ENCODE data around the gene UGT3A2.
A peak's percentile ranks its signal among the peaks of the same experiment; 100 is the strongest.

Gene UGT3A2

DNA sequence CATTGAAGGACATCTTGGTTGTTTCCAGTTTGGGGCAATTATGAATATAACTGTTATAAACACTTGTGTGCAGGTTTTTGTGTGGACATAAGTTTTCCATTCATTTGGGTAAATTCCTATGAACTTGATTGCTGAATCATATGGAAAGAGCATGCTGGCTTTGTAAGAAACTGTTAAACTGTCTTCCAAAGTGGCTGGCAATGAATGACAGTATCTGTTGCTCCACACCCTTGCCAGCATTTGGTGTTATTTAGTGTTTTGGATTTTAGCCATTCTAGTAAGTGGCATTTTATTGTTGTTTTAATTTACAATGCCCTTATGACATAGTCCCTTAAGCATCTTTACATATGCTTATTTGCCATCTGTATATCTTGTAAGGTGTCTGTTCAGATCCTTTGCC, 29.8 kb upstream of the UGT3A2 start:
- TF ChIP-seq TEAD4 (IDR thresholded peaks at IDR 0.05) = no peak

DNA sequence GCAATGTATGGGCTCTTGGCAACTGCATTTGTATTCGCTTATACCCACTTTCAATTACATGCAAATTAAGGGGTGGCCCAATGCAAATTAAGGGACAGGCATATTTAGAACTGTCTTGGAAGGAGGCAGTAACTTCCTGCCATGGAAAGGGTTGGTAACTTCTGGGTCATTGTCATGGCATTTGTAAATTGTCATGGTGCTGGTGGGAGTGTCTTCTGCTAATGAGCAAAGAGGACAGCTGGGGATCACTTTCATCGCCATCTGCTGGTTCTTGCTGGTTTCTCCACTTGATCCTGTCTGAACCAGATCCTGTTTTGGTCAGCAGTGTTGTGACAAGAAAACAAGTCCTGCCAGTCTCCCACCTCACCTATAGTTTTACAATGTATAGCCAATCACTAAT, 23.3 kb upstream of the UGT3A2 start:
- no peak for TF ChIP-seq TAF1 (IDR thresholded peaks at IDR 0.05; ENCODE audit: low read depth)
- peak; percentile 36; the same call in 1 of the 2 replicates for TF ChIP-seq RAD21 (IDR thresholded peaks at IDR 0.05; ENCODE audit: low read depth)
- no peak for TF ChIP-seq CEBPB (IDR thresholded peaks at IDR 0.05)
- TF ChIP-seq, protein P1, sequence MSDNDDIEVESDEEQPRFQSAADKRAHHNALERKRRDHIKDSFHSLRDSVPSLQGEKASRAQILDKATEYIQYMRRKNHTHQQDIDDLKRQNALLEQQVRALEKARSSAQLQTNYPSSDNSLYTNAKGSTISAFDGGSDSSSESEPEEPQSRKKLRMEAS (IDR thresholded peaks at IDR 0.05) = no peak

DNA sequence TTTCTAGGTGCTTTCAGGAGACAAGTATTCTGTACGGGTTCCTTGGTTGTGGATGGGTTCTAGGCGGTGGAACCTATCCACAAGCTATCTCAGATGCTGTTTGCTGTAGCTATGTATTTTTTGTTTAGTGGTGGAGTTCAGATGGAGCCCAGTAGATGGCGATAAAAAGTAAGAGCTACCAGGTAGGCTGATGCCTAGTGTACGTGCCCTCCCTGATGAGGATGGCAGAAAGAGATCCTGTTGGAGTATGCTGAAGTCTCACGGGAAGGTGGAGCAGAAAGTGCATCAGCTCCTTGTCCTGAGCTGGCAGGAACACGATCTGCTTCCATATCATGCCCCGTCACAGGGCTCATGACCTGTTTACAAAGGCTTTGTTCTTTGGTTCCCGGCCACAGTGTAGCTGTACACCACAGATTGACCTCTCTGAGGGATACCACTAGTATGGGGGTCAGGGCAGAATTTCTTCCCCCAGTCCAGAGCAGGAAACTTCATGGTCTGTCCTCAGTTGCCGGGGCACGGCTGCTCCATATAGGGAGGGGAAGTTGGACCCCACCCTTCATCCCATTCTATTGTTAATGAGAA, 12.6 kb upstream of the UGT3A2 start:
- TF ChIP-seq YY1 (IDR thresholded peaks at IDR 0.05; ENCODE audit: low read depth) = no peak
- no peak for TF ChIP-seq FOXM1 (IDR thresholded peaks at IDR 0.05; ENCODE audit: borderline replicate concordance, low read depth)
- no peak for TF ChIP-seq EGR1 (IDR thresholded peaks at IDR 0.05)
- TF ChIP-seq TCF12 (IDR thresholded peaks at IDR 0.05; ENCODE audit: low read depth) = no peak
- no peak for TF ChIP-seq TAF1 (IDR thresholded peaks at IDR 0.05; ENCODE audit: low read depth)
- no peak for TF ChIP-seq CREB1 (IDR thresholded peaks at IDR 0.05; ENCODE audit: low read depth)
- peak; percentile 69 for TF ChIP-seq RAD21 (IDR thresholded peaks at IDR 0.05; ENCODE audit: low read depth)

DNA sequence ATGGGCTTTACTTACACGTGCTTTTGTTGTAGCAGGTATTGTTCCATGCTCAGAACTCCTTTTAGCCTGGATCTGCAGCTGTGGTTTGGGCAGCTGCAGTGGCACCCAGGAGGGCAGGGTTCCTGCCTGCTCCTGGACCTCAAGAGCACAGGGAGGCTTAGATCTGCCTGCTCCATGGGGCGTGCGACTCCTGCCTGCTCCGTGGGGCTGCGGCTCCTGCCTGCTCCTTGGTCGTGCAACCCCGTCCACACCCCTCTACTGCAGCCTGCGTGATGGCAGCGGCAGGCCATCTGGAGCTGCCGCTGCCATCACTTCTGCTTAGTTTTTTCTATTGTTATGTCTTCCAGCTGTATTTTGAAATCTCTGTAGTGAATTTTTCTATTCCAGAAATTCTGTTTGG, 11.7 kb upstream of the UGT3A2 start:
- TF ChIP-seq RAD21 (IDR thresholded peaks at IDR 0.05; ENCODE audit: low read depth) = no peak
- no peak for TF ChIP-seq EP300 (IDR thresholded peaks at IDR 0.05; ENCODE audit: borderline replicate concordance)
- TF ChIP-seq FOXM1 (IDR thresholded peaks at IDR 0.05; ENCODE audit: borderline replicate concordance, low read depth) = no peak
- no peak for TF ChIP-seq CEBPB (IDR thresholded peaks at IDR 0.05)

DNA sequence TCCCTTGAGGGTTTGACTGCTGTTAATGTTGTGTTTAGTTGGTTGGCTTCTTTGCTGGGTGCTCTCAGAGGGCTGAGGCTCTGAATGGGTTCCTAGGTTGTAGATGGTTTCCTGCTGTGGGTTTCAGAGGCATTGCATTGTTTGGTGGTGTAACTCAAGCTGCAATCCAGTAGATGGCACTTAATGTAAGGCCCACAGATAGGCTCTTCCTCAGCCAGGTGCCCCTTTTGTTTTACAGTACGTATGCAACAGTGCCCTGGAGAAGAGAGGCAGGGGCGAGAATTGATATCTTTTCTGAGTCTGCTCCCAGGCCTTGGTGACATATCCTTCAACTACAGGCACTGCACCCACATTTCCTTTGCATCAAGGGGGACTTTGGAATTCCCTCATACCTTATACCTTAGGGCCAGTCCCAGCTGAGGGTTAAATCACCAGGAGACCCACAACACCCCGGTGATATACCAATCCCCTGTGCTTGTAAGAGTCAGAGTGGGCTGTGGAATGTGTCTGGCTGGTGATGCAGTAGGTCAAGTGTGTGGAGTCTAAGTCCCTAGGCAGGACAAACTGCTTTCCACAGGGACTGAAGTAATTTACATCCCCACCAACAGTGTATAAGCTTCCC, 7.0 kb upstream of the UGT3A2 start:
- no peak for TF ChIP-seq EGR1 (IDR thresholded peaks at IDR 0.05)
- TF ChIP-seq RAD21 (IDR thresholded peaks at IDR 0.05; ENCODE audit: low read depth) = peak; percentile 47

DNA sequence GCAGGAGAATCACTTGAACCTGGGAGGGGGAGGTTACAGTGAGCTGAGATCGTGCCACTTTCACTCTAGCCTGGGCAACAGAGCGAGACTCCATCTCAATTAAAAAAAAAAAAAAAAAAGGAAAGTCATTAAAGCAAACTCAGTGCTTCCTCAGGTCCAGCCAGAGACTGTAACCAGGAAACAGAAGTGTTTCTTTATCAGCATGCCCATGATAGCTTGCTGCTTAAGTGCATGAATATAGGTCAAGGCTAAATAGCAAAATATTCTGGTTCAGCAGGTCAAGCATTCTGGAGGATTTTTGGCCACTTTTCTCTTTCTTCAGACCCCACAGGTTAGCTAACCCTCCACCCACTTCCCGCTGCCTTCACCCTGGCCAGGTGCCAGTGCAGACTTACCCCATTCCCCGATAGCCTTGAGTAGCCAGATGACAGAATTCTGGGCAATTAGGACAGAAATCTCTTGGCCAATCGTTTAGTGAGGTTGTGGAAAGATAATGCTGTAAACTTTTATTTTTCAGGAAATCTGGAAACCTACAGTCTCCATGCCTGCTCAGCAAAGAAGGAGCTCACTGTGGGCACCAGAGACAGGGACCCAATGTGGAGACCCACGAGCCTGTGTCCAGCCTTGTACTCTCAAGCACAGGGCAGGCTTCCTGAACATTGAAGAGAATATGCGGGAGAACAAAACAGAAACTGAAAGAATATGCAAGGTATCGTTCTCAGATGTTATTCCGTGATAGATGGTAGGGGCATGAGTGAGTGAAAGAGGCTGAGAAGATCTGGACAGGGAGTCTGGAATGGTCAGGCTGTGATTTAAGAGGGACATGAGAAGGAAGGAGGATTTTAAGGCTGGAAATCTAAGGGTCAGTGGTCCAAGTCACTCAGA, 4.2 kb upstream of the UGT3A2 start:
- TF ChIP-seq ZBTB7A (IDR thresholded peaks at IDR 0.05; ENCODE audit: low read depth) (no peak), FOXM1 (IDR thresholded peaks at IDR 0.05; ENCODE audit: borderline replicate concordance, low read depth) (no peak), CEBPB (IDR thresholded peaks at IDR 0.05) (no peak), YY1 (IDR thresholded peaks at IDR 0.05; ENCODE audit: low read depth) (no peak), EGR1 (IDR thresholded peaks at IDR 0.05) (no peak), RAD21 (IDR thresholded peaks at IDR 0.05; ENCODE audit: low read depth) (no peak), TAF1 (IDR thresholded peaks at IDR 0.05; ENCODE audit: low read depth) (no peak), TEAD4 (IDR thresholded peaks at IDR 0.05) (no peak), TCF12 (IDR thresholded peaks at IDR 0.05; ENCODE audit: low read depth) (no peak), CREB1 (IDR thresholded peaks at IDR 0.05; ENCODE audit: low read depth) (no peak), EP300 (IDR thresholded peaks at IDR 0.05; ENCODE audit: borderline replicate concordance) (no peak), NFIC (IDR thresholded peaks at IDR 0.05) (no peak)
- TF ChIP-seq, protein P2, sequence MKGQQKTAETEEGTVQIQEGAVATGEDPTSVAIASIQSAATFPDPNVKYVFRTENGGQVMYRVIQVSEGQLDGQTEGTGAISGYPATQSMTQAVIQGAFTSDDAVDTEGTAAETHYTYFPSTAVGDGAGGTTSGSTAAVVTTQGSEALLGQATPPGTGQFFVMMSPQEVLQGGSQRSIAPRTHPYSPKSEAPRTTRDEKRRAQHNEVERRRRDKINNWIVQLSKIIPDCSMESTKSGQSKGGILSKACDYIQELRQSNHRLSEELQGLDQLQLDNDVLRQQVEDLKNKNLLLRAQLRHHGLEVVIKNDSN (IDR thresholded peaks at IDR 0.05) = no peak
- TF ChIP-seq, protein P1 (IDR thresholded peaks at IDR 0.05) = no peak
- TF ChIP-seq, protein P3, sequence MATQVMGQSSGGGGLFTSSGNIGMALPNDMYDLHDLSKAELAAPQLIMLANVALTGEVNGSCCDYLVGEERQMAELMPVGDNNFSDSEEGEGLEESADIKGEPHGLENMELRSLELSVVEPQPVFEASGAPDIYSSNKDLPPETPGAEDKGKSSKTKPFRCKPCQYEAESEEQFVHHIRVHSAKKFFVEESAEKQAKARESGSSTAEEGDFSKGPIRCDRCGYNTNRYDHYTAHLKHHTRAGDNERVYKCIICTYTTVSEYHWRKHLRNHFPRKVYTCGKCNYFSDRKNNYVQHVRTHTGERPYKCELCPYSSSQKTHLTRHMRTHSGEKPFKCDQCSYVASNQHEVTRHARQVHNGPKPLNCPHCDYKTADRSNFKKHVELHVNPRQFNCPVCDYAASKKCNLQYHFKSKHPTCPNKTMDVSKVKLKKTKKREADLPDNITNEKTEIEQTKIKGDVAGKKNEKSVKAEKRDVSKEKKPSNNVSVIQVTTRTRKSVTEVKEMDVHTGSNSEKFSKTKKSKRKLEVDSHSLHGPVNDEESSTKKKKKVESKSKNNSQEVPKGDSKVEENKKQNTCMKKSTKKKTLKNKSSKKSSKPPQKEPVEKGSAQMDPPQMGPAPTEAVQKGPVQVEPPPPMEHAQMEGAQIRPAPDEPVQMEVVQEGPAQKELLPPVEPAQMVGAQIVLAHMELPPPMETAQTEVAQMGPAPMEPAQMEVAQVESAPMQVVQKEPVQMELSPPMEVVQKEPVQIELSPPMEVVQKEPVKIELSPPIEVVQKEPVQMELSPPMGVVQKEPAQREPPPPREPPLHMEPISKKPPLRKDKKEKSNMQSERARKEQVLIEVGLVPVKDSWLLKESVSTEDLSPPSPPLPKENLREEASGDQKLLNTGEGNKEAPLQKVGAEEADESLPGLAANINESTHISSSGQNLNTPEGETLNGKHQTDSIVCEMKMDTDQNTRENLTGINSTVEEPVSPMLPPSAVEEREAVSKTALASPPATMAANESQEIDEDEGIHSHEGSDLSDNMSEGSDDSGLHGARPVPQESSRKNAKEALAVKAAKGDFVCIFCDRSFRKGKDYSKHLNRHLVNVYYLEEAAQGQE (IDR thresholded peaks at IDR 0.05; ENCODE audit: low read depth) = no peak

DNA sequence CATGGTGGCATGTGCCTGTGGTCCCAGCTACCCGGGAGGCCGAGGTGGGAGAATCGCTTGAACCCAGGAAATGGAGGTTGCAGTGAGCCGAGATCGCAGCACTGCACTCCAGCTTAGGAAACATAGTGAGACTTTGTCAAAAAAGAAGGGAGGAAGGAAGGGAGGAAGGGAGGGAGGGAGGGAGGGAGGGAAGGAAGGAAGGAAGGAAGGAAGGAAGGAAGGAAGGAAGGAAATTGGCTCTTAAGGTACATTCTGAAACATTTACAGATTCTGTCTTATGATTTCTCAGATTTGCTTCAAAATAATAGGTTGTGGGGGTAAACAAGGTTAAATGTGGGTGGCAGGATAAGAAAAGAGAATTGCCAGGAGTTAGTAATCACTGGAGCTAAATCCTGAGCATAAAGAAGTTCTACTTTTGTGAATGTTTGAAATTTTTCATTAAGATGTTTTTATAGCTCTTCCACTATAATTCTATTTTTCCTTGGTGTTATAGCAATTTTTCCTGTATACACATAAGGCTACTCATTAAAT, 2.1 kb upstream of the UGT3A2 start:
- TF ChIP-seq YY1 (IDR thresholded peaks at IDR 0.05; ENCODE audit: low read depth) = no peak

DNA sequence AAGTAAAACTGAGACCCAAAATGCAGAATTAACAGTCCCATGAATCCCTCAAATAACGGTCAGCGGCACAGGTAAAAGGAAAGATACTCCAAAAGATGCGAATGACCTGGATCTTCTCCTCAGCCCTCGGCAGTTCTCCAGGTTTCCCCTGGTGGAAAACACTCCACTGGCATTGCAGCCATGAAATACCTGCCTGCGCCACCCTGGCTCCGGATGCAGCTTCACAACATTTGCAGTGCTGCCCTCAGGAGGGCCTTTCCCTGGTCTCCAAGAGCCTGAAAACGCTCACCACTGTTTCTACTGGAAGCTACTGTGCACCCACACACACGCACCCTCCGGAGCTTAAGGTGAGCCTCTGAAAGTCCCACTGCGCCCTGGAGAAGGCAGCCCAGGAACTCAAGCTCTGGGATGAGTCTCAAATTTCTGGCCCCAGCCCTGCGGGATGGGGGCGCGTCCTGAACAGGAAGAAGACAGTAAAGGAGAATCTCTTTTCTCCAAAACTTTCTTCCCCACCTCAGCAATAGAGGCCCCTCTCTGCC, 612 bp downstream of the UGT3A2 start:
- no peak for TF ChIP-seq ZBTB7A (IDR thresholded peaks at IDR 0.05; ENCODE audit: low read depth)
- no peak for TF ChIP-seq NFIC (IDR thresholded peaks at IDR 0.05)
- TF ChIP-seq, protein P3 (IDR thresholded peaks at IDR 0.05; ENCODE audit: low read depth) = no peak
- no peak for TF ChIP-seq TEAD4 (IDR thresholded peaks at IDR 0.05)
- no peak for TF ChIP-seq TAF1 (IDR thresholded peaks at IDR 0.05; ENCODE audit: low read depth)
- no peak for TF ChIP-seq RAD21 (IDR thresholded peaks at IDR 0.05; ENCODE audit: low read depth)
- no peak for TF ChIP-seq CEBPB (IDR thresholded peaks at IDR 0.05)
- TF ChIP-seq, protein P1 (IDR thresholded peaks at IDR 0.05) = no peak
- TF ChIP-seq EP300 (IDR thresholded peaks at IDR 0.05; ENCODE audit: borderline replicate concordance) = no peak
- TF ChIP-seq TCF12 (IDR thresholded peaks at IDR 0.05; ENCODE audit: low read depth) = no peak
- no peak for TF ChIP-seq FOXM1 (IDR thresholded peaks at IDR 0.05; ENCODE audit: borderline replicate concordance, low read depth)
- TF ChIP-seq CREB1 (IDR thresholded peaks at IDR 0.05; ENCODE audit: low read depth) = no peak
- no peak for TF ChIP-seq YY1 (IDR thresholded peaks at IDR 0.05; ENCODE audit: low read depth)
- TF ChIP-seq, protein P2 (IDR thresholded peaks at IDR 0.05) = no peak
- no peak for TF ChIP-seq EGR1 (IDR thresholded peaks at IDR 0.05)

All from Ishikawa (cell line).